K562 (cell line): ENCODE results near the gene ATCAY. TPM values are rescaled to one million over a fixed set of nuclear protein-coding genes. Genes with fewer than 3 reads are reported as not detected.

ENCODE experiments used
- MCM5 ChIP-seq: fragments of 450-650 bp; IDR thresholded peaks from 2 replicates; pipeline ENCODE4 v1.6.1; 2016; ENCODE audit warnings: low read depth
- NBN ChIP-seq: fragments of 450-650 bp; IDR thresholded peaks from 2 replicates; pipeline ENCODE4 v1.6.1; 2016; ENCODE audit warnings: low read depth, mild to moderate bottlenecking
- NFRKB ChIP-seq: fragments of 450-650 bp; IDR thresholded peaks from 2 replicates; pipeline ENCODE4 v1.6.1; 2016; ENCODE audit warnings: low read depth
- NFXL1 ChIP-seq: fragments of 450-650 bp; formaldehyde crosslinking; IDR thresholded peaks from 2 replicates; pipeline ENCODE4 v1.4.0; 2021; ENCODE audit warnings: mild to moderate bottlenecking
- NR4A1 ChIP-seq, 2 experiments: fragments of 250-450 bp in 1 of 2; fragments of 450-650 bp in 1 of 2; sonication (Bioruptor Pico) in 1 of 2; IDR thresholded peaks; 2 replicates each; pipeline versions ENCODE4 v1.4.0 to v1.6.1; 2016 to 2020; ENCODE audit warnings: mild to moderate bottlenecking in 2 of 2, missing compliant biosample characterization in 1 of 2, missing genetic modification characterization in 1 of 2, moderate library complexity in 1 of 2
- PHF21A ChIP-seq: fragments of 450-650 bp; IDR thresholded peaks from 2 replicates; pipeline ENCODE4 v1.6.1; 2017; ENCODE audit warnings: low read depth, borderline replicate concordance
- POLR2AphosphoS5 ChIP-seq: IDR thresholded peaks from 2 replicates; pipeline ENCODE4 v1.6.1; 2011; ENCODE audit warnings: mild to moderate bottlenecking, low read depth, low read length, moderate library complexity; ENCODE audit not compliant: control insufficient read depth, insufficient read depth
- SIRT6 ChIP-seq: IDR thresholded peaks from one replicate; pipeline ENCODE4 v1.6.1; 2012; ENCODE audit warnings: low read depth, mild to moderate bottlenecking, control low read depth, inconsistent platforms, low read length, moderate library complexity
- SP2 ChIP-seq: IDR thresholded peaks from 2 replicates; pipeline ENCODE4 v1.6.1; 2011; ENCODE audit warnings: mild to moderate bottlenecking, low read depth, low read length, moderate library complexity; ENCODE audit not compliant: poor library complexity, severe bottlenecking; ENCODE audit errors: extremely low read depth
- TCF7 ChIP-seq: sonication (generic); IDR thresholded peaks from 2 replicates; pipeline ENCODE4 v1.6.1; 2016; ENCODE audit warnings: antibody characterized with exemption, borderline replicate concordance
- TRIM28 ChIP-seq: fragments of 450-650 bp; IDR thresholded peaks from 2 replicates; pipeline ENCODE4 v1.6.1; 2017
- ZNF124 ChIP-seq: sonication (generic); formaldehyde crosslinking; IDR thresholded peaks from 2 replicates; pipeline ENCODE4 v1.8.1; 2022; ENCODE audit warnings: missing genetic modification reagents
- ZNF274 ChIP-seq: IDR thresholded peaks from 2 replicates; pipeline ENCODE4 v1.6.1; 2011; ENCODE audit warnings: low read depth, mild to moderate bottlenecking, low read length, moderate library complexity, borderline replicate concordance
- ZNF764 ChIP-seq: fragments of 250-450 bp; sonication (Bioruptor Pico); IDR thresholded peaks from 2 replicates; pipeline ENCODE4 v1.4.0; 2020; ENCODE audit warnings: low read depth, mild to moderate bottlenecking, moderate library complexity
- ZSCAN29 ChIP-seq: fragments of 450-650 bp; IDR thresholded peaks from 2 replicates; pipeline ENCODE4 v1.6.1; 2017
- polyA plus RNA-seq, 8 experiments: library from polyadenylated mRNA; depleted of rRNA in 4 of 8; stranded (reverse) in 5 of 8; unstranded in 3 of 8; fragments of >200 nt; fragmentation: Nextera tagmentation in 2 of 8; fragmentation: Illumina TruSeq in 1 of 8; extraction: Ambion mirVana in 2 of 8; extraction: Trizol in 1 of 8; gene quantifications; 2 replicates each; pipeline versions ENCODE4 v1.2.1 to v1.2.3, GENCODE V29; 2011 to 2014; ENCODE audit warnings: inconsistent platforms in 1 of 8, missing spikeins in 1 of 8
- total RNA-seq, 7 experiments: library from RNA; depleted of rRNA in 6 of 7; stranded (reverse); fragments of >200 nt in 6 of 7; fragmentation: Illumina TruSeq in 2 of 7; extraction: Trizol in 2 of 7; gene quantifications; 2 replicates each; pipeline versions ENCODE4 v1.2.1 to v1.2.3, GENCODE V29; 2011 to 2021; ENCODE audit warnings: low replicate concordance in 1 of 7
- TF ChIP-seq, protein P1 (sequence below): sonication (generic); formaldehyde crosslinking; IDR thresholded peaks from 2 replicates; pipeline ENCODE4 v1.8.0; 2022; ENCODE audit warnings: mild to moderate bottlenecking, missing genetic modification reagents
- TF ChIP-seq, protein P2 (sequence below), 2 experiments: IDR thresholded peaks in 1 of 2; conservative IDR thresholded peaks in 1 of 2; 2 replicates each; pipeline ENCODE4 v1.6.1; 2016; ENCODE audit warnings: low read depth in 2 of 2, mild to moderate bottlenecking in 1 of 2, missing compliant biosample characterization in 1 of 2, missing genetic modification characterization in 1 of 2, moderate library complexity in 1 of 2
- TF ChIP-seq, protein P3 (sequence below): fragments of 450-650 bp; IDR thresholded peaks from 2 replicates; pipeline ENCODE4 v1.6.1; 2014; ENCODE audit warnings: low read depth, mild to moderate bottlenecking, moderate library complexity, borderline replicate concordance

ATCAY gene
- total and polyA plus RNA-seq, 9 of the 15 experiments (the other 6 are each of a cell fraction or from before 2014, with no cell fraction given): not detected

DNA sequence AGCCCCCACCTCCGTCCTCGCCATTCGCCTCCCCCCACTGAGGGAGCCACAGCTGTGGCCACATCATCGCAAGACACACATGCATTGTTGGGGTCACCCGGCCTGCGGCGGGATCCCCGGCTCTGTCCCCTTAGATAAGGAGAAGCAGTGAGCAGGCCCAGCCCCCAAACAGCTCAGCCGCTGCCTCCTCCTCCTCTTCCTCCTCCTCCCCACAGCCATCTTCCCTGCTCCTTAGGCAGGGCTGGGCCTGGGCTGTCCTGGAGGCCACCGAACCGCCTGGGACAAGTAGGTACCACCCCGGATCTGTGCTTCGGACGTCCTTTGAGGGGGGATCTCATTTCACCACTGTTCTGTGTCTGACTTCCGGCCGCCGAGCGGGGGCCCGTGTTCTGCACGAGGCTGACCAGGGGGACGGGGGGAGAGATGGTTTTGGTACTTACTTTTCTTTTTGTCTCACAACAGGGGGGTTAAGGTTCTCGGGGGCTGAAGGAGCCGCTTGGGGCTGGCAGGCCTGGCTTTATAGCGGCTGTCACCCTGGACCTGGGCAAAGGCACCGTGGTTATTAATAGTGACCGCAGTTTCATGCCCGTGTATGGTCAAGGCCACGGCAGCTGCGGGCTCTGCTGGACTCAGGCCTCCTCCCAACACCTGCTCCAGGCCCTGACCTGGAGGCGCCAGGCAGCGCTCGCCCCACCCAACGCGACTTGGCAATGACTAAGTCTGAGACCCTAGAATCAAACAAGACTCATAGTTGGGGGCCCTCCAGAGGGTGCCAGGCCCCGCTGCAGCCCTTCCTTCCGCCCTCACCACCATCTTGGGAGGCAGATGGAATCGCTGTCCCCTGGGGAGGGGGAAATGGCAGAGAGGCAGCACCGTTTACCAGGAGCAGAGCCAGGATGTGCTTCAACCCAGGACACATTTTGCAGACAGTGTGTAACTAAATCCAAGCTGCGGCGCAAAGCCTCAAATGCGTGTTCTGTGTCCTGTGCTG, 70.7 kb downstream of the ATCAY start (continued):
- TF ChIP-seq, protein P1, sequence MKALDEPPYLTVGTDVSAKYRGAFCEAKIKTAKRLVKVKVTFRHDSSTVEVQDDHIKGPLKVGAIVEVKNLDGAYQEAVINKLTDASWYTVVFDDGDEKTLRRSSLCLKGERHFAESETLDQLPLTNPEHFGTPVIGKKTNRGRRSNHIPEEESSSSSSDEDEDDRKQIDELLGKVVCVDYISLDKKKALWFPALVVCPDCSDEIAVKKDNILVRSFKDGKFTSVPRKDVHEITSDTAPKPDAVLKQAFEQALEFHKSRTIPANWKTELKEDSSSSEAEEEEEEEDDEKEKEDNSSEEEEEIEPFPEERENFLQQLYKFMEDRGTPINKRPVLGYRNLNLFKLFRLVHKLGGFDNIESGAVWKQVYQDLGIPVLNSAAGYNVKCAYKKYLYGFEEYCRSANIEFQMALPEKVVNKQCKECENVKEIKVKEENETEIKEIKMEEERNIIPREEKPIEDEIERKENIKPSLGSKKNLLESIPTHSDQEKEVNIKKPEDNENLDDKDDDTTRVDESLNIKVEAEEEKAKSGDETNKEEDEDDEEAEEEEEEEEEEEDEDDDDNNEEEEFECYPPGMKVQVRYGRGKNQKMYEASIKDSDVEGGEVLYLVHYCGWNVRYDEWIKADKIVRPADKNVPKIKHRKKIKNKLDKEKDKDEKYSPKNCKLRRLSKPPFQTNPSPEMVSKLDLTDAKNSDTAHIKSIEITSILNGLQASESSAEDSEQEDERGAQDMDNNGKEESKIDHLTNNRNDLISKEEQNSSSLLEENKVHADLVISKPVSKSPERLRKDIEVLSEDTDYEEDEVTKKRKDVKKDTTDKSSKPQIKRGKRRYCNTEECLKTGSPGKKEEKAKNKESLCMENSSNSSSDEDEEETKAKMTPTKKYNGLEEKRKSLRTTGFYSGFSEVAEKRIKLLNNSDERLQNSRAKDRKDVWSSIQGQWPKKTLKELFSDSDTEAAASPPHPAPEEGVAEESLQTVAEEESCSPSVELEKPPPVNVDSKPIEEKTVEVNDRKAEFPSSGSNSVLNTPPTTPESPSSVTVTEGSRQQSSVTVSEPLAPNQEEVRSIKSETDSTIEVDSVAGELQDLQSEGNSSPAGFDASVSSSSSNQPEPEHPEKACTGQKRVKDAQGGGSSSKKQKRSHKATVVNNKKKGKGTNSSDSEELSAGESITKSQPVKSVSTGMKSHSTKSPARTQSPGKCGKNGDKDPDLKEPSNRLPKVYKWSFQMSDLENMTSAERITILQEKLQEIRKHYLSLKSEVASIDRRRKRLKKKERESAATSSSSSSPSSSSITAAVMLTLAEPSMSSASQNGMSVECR (CRISPR knock-in tag): no peak
- TF ChIP-seq ZNF764 (no peak), ZNF124 (CRISPR knock-in tag) (no peak), NR4A1 (CRISPR knock-in tag; IDR thresholded peaks at IDR 0.05) (no peak), NR4A1 (tag; IDR thresholded peaks at IDR 0.05) (peak; percentile 64; the same call in 1 of the 2 replicates), POLR2AphosphoS5 (peak; percentile 87), ZNF274 (no peak), NBN (no peak), TRIM28 (no peak), MCM5 (no peak), SIRT6 (no peak), ZSCAN29 (no peak), NFXL1 (no peak), PHF21A (0 out of 2 replicates have a peak, but pooled peaks have one; percentile 29), SP2 (no peak), NFRKB (peak; percentile 76; the same call in 1 of the 2 replicates), TCF7 (no peak)
- TF ChIP-seq, protein P2, sequence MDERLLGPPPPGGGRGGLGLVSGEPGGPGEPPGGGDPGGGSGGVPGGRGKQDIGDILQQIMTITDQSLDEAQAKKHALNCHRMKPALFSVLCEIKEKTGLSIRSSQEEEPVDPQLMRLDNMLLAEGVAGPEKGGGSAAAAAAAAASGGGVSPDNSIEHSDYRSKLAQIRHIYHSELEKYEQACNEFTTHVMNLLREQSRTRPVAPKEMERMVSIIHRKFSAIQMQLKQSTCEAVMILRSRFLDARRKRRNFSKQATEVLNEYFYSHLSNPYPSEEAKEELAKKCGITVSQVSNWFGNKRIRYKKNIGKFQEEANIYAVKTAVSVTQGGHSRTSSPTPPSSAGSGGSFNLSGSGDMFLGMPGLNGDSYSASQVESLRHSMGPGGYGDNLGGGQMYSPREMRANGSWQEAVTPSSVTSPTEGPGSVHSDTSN (CRISPR knock-in tag; IDR thresholded peaks at IDR 0.05; ENCODE audit: low read depth): no peak
- TF ChIP-seq, protein P2 (tag; conservative IDR thresholded peaks at IDR 0.05; ENCODE audit: low read depth): no peak
- TF ChIP-seq, protein P3, sequence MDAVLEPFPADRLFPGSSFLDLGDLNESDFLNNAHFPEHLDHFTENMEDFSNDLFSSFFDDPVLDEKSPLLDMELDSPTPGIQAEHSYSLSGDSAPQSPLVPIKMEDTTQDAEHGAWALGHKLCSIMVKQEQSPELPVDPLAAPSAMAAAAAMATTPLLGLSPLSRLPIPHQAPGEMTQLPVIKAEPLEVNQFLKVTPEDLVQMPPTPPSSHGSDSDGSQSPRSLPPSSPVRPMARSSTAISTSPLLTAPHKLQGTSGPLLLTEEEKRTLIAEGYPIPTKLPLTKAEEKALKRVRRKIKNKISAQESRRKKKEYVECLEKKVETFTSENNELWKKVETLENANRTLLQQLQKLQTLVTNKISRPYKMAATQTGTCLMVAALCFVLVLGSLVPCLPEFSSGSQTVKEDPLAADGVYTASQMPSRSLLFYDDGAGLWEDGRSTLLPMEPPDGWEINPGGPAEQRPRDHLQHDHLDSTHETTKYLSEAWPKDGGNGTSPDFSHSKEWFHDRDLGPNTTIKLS: no peak
